Lower leg skin (tissue), 4 donors: ENCODE data around the gene DHRS7B. TPM values are rescaled to one million over a fixed set of nuclear protein-coding genes. Genes with fewer than 3 reads are reported as not detected.

Source experiments
- DNase-seq, 2 donors: peaks; one replicate each; pipeline ENCODE4 v3.0.0-alpha.2; 2019; ENCODE audit warnings: low spot score in 2 of 2
- H3K4me3 ChIP-seq: fragments of 200-600 bp; sonication (generic); 2 replicates; pipeline ENCODE4 v1.5.1; 2017; ENCODE audit warnings: mild to moderate bottlenecking, low read depth; ENCODE audit not compliant: poor library complexity, severe bottlenecking
- CTCF ChIP-seq, 3 donors: fragments of 450-650 bp; IDR thresholded peaks; one replicate each; pipeline ENCODE4 v1.5.1; 2016; ENCODE audit warnings: antibody characterized with exemption in 3 of 3, mild to moderate bottlenecking in 3 of 3, moderate library complexity in 2 of 3
- POLR2A ChIP-seq, 2 donors: fragments of 450-650 bp; IDR thresholded peaks; one replicate each; pipeline ENCODE4 v1.6.1; 2016 to 2017; ENCODE audit warnings: antibody characterized with exemption in 2 of 2, mild to moderate bottlenecking in 1 of 2, moderate library complexity in 1 of 2
- WGBS, 2 donors: methylation state at CpG; one replicate each; pipeline ENCODE4 v1.1.5; 2018; 5-methylcytosine and 5-hydroxymethylcytosine counted together
- intact Hi-C: fragments of 100-400 bp; cut with DNase I; formaldehyde crosslinking; loops from one replicate; pipeline ENCODE4 v1.15.0; 2023; ENCODE audit warnings: low total_unique reads
- total RNA-seq, 4 donors: library from RNA; depleted of rRNA; stranded (reverse); fragments of >200 nt; gene quantifications; one replicate each; pipeline ENCODE4 v1.1.0, GENCODE V29; 2016

The DHRS7B gene
- total RNA-seq, 4 donors from 2014 or later: 35.2 to 59.4 (median 39.6) TPM

GRCh38 chr17:21232033-21232749 is 105.4 kb downstream of the DHRS7B start:
- WGBS, 2 donors: 90 to 95% methylated on average over 4 of the region's 4 CpGs
- no peak for DNase-seq
- intact Hi-C loops: no loop called here
- no peak overlapping the region for H3K4me3 ChIP-seq
- TF ChIP-seq CTCF (IDR thresholded peaks at IDR 0.05): no peak
- no peak for TF ChIP-seq POLR2A (IDR thresholded peaks at IDR 0.05)

DNA sequence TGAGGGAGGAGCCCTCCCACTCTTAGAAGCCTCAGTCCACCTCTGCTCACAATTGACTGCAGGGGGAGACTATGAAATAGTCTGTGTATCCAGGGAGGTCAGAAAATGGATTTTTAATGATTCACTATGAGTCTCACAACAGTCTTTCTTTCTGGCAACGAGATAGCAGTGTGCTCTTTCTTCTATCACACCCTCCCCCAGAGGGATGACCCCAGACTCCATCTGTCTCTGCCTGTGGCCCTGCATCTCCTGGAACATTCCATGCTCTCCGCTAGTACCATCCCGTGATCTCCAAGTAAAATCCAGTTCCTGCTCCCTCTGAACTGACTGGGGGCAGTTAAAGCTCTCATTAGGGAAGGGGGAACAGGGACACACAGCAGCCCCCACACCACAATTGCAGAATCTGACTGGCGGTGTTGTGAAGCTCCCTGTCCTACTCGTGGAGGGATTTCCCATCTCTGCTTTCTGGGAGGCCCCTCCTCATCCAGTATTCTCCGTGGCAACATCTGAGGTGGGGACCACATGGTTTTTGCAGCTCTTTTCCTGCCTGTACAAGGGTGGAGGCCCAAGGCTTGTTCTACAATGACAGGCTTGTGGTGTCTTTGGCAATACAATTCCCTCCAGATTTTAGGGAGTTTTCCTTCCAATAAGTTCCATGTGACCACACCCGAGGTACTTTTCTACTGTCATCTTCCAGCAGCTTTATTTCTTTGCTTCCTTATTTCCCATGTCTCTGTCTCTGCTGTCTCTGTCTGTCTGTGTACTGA is 107.0 kb downstream of the DHRS7B start:
- DNase-seq: no peak
- H3K4me3 ChIP-seq: no peak overlapping the region
- no peak for TF ChIP-seq CTCF (IDR thresholded peaks at IDR 0.05)
- no peak for TF ChIP-seq POLR2A (IDR thresholded peaks at IDR 0.05)
- intact Hi-C loops: no loop called here
- WGBS, 2 donors: 46 to 50% methylated on average over 7 of the region's 7 CpGs

DNA sequence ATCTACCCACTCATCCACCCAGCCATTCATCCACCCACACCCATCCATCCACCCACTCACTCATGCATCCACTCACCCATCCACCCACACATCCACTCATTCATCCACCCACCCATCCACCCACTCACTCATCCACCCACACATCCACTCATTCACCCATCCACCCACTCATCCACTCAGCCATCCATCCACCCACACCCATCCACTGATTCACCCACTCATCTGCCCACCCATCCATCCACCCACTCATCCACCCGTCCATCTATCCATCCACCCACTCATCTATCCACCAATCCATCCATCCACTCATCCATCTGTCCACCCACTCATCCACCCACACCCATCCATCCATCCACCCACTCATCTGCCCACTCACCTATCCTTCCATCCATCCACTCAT is 109.2 kb downstream of the DHRS7B start:
- TF ChIP-seq POLR2A (IDR thresholded peaks at IDR 0.05) (no peak), CTCF (IDR thresholded peaks at IDR 0.05) (no peak)
- DNase-seq: no peak
- intact Hi-C loops: no loop called here
- WGBS, 2 donors: 78 to 85% methylated on average over 1 of the region's 1 CpG
- H3K4me3 ChIP-seq: no peak overlapping the region

GRCh38 chr17:21239680-21240368 is 113.1 kb downstream of the DHRS7B start:
- no peak for DNase-seq
- 72 to 79% methylated on average over 10 to 12 of the region's 12 CpGs for WGBS, 2 donors
- intact Hi-C loops: no loop called here

More at GRCh38 chr17:21239680-21240368, 113.1 kb downstream of the DHRS7B start:
- no peak overlapping the region for H3K4me3 ChIP-seq
- TF ChIP-seq POLR2A (IDR thresholded peaks at IDR 0.05): no peak
- no peak for TF ChIP-seq CTCF (IDR thresholded peaks at IDR 0.05)
